H9 (cell line): ENCODE results near the gene VASH2. TPM values are rescaled to one million over a fixed set of nuclear protein-coding genes. Genes with fewer than 3 reads are reported as not detected.
"Not testable (repeated sequence)": the region's sequence is repeated elsewhere in the genome, so short reads cannot be mapped to it uniquely, and the experiment has no call there.

ENCODE experiments used
- DNase-seq: peaks from one replicate; pipeline ENCODE4 v3.0.0-alpha.2; 2017
- H2AFZ ChIP-seq: one replicate; pipeline ENCODE4 v1.6.1; 2013; ENCODE audit warnings: mild to moderate bottlenecking, low read length, control low read depth, moderate library complexity
- H2AK5ac ChIP-seq: 2 replicates; pipeline ENCODE4 v1.6.1; 2013; ENCODE audit warnings: low read length, control low read depth, mixed read lengths; ENCODE audit not compliant: insufficient read length
- H2BK120ac ChIP-seq: one replicate; pipeline ENCODE4 v1.6.1; 2013; ENCODE audit warnings: low read depth, mild to moderate bottlenecking, low read length, control low read depth, inconsistent platforms; ENCODE audit not compliant: poor library complexity, severe bottlenecking
- H2BK12ac ChIP-seq: 2 replicates; pipeline ENCODE4 v1.6.1; 2013; ENCODE audit warnings: low read length, control low read depth, mixed read lengths, low read depth; ENCODE audit not compliant: insufficient read length
- H2BK15ac ChIP-seq: 2 replicates; pipeline ENCODE4 v1.6.1; 2013; ENCODE audit warnings: low read depth, low read length, control low read depth
- H2BK20ac ChIP-seq: one replicate; pipeline ENCODE4 v1.6.1; 2013; ENCODE audit warnings: low read depth, mild to moderate bottlenecking, low read length, control low read depth, inconsistent platforms; ENCODE audit not compliant: poor library complexity, severe bottlenecking
- H2BK5ac ChIP-seq: 2 replicates; pipeline ENCODE4 v1.6.1; 2013; ENCODE audit warnings: low read length, control low read depth, mixed read lengths; ENCODE audit not compliant: insufficient read length
- H3K14ac ChIP-seq: 2 replicates; pipeline ENCODE4 v1.6.1; 2013; ENCODE audit warnings: low read length, control low read depth; ENCODE audit not compliant: insufficient read depth
- H3K18ac ChIP-seq: 2 replicates; pipeline ENCODE4 v1.6.1; 2013; ENCODE audit warnings: low read depth, mild to moderate bottlenecking, mixed read lengths, low read length, control low read depth; ENCODE audit not compliant: insufficient read length
- H3K23ac ChIP-seq: 2 replicates; pipeline ENCODE4 v1.6.1; 2013; ENCODE audit warnings: low read length, control low read depth, mixed read lengths, low read depth; ENCODE audit not compliant: insufficient read length
- H3K23me2 ChIP-seq: 2 replicates; pipeline ENCODE4 v1.6.1; 2013; ENCODE audit warnings: low read depth, mild to moderate bottlenecking, mixed read lengths, low read length, control low read depth; ENCODE audit not compliant: insufficient read length, poor library complexity, severe bottlenecking
- H3K27ac ChIP-seq: 2 replicates; pipeline ENCODE4 v1.5.1; 2013; ENCODE audit warnings: low read length, control low read depth, mixed read lengths, low read depth; ENCODE audit not compliant: insufficient read length
- H3K27me3 ChIP-seq: 2 replicates; pipeline ENCODE4 v1.6.1; 2013; ENCODE audit warnings: low read length, control low read depth, inconsistent platforms; ENCODE audit not compliant: insufficient read depth
- H3K4ac ChIP-seq: 2 replicates; pipeline ENCODE4 v1.6.1; 2013; ENCODE audit warnings: low read depth, mild to moderate bottlenecking, control low read depth, inconsistent platforms, low read length, moderate library complexity
- H3K4me1 ChIP-seq: 2 replicates; pipeline ENCODE4 v1.6.1; 2013; ENCODE audit warnings: low read length, control low read depth, inconsistent platforms; ENCODE audit not compliant: insufficient read depth
- H3K4me2 ChIP-seq: 2 replicates; pipeline ENCODE4 v1.6.1; 2013; ENCODE audit warnings: low read length, control low read depth, mixed read lengths; ENCODE audit not compliant: insufficient read length, insufficient read depth
- H3K56ac ChIP-seq: 2 replicates; pipeline ENCODE4 v1.6.1; 2013; ENCODE audit warnings: low read depth, mild to moderate bottlenecking, mixed read lengths, low read length, control low read depth; ENCODE audit not compliant: insufficient read length
- H3K79me1 ChIP-seq: 2 replicates; pipeline ENCODE4 v1.6.1; 2013; ENCODE audit warnings: low read depth, mild to moderate bottlenecking, moderate library complexity, low read length, control low read depth, inconsistent platforms; ENCODE audit not compliant: insufficient read depth, poor library complexity, severe bottlenecking
- H3K79me2 ChIP-seq: 2 replicates; pipeline ENCODE4 v1.6.1; 2013; ENCODE audit warnings: low read length, control low read depth, inconsistent platforms; ENCODE audit not compliant: insufficient read depth
- H3K9ac ChIP-seq: 2 replicates; pipeline ENCODE4 v1.6.1; 2013; ENCODE audit warnings: low read length, control low read depth, mixed read lengths; ENCODE audit not compliant: insufficient read length; ENCODE audit errors: extremely low read depth
- H3K9me3 ChIP-seq: one replicate; pipeline ENCODE4 v1.6.1; 2013; ENCODE audit warnings: low read depth, low read length, inconsistent platforms; ENCODE audit not compliant: control insufficient read depth
- H3T11ph ChIP-seq: one replicate; pipeline ENCODE4 v1.6.1; 2013; ENCODE audit warnings: mild to moderate bottlenecking, low read length, control low read depth, inconsistent platforms
- H4K20me1 ChIP-seq: one replicate; pipeline ENCODE4 v1.6.1; 2013; ENCODE audit not compliant: control insufficient read depth, insufficient read length, insufficient read depth
- H4K5ac ChIP-seq: 2 replicates; pipeline ENCODE4 v1.6.1; 2013; ENCODE audit warnings: low read depth, mild to moderate bottlenecking, mixed read lengths, low read length, control low read depth; ENCODE audit not compliant: insufficient read length
- H4K8ac ChIP-seq: replicated peaks from 2 replicates; pipeline ENCODE4 v1.6.1; 2013; ENCODE audit warnings: low read length, control low read depth, mixed read lengths, low read depth; ENCODE audit not compliant: insufficient read length
- H4K91ac ChIP-seq: 2 replicates; pipeline ENCODE4 v1.6.1; 2013; ENCODE audit warnings: low read depth, mild to moderate bottlenecking, moderate library complexity, mixed read lengths, low read length, control low read depth; ENCODE audit not compliant: insufficient read length
- H3K27ac Mint-ChIP-seq, 3 experiments: 2 replicates in 2 of 3; 3 replicates in 1 of 3; pipeline ENCODE4 v1.8.0; 2020 to 2021; ENCODE audit warnings: mixed read lengths in 3 of 3, mild to moderate bottlenecking in 1 of 3, moderate library complexity in 1 of 3
- H3K27me3 Mint-ChIP-seq: 2 replicates; pipeline ENCODE4 v1.8.0; 2021; ENCODE audit warnings: low read depth, mild to moderate bottlenecking, moderate library complexity, mixed read lengths
- H3K36me3 Mint-ChIP-seq, 3 experiments: 2 replicates in 2 of 3; 3 replicates in 1 of 3; pipeline ENCODE4 v1.8.0; 2020 to 2021; ENCODE audit warnings: low read depth in 3 of 3, mixed read lengths in 3 of 3; ENCODE audit not compliant: insufficient read depth in 1 of 3
- H3K4me1 Mint-ChIP-seq, 2 experiments: 2 replicates each; pipeline ENCODE4 v1.8.0; 2020; ENCODE audit warnings: mixed read lengths in 2 of 2
- H3K4me3 Mint-ChIP-seq, 2 experiments: 2 replicates in 1 of 2; 3 replicates in 1 of 2; pipeline ENCODE4 v1.8.0; 2020 to 2021; ENCODE audit warnings: mild to moderate bottlenecking in 2 of 2, mixed read lengths in 2 of 2, moderate library complexity in 1 of 2
- H3K9me3 Mint-ChIP-seq, 2 experiments: 2 replicates in 1 of 2; 3 replicates in 1 of 2; pipeline ENCODE4 v1.8.0; 2020; ENCODE audit warnings: mild to moderate bottlenecking in 2 of 2, mixed read lengths in 2 of 2, moderate library complexity in 1 of 2
- CTCF ChIP-seq: fragments of 200-600 bp; sonication (generic); conservative IDR thresholded peaks from 3 replicates; pipeline ENCODE4 v1.8.0; 2021; ENCODE audit warnings: antibody characterized with exemption, mild to moderate bottlenecking
- WGBS: extraction: QIAGEN DNeasy Blood & Tissue Kit; methylation state at CpG from one replicate; pipeline ENCODE4 v1.1.7; 2013; ENCODE audit warnings: missing lambda C conversion rate, low lambda C conversion rate, mixed read lengths; ENCODE audit not compliant: insufficient read length; ENCODE audit errors: extremely low coverage; 5-methylcytosine and 5-hydroxymethylcytosine counted together
- total RNA-seq: library from RNA; stranded (reverse); gene quantifications from 2 replicates; pipeline ENCODE4 v1.2.1, GENCODE V29; 2021

The VASH2 gene
- total RNA-seq, 1 experiment from 2014 or later: 76.1 TPM

GRCh38 chr1:212964102-212964501, 13.8 kb downstream of the VASH2 start:
- Histone ChIP-seq H3T11ph (no peak overlapping the region), H4K20me1 (no peaks in the 10 kb centered on the region), H4K8ac (no peak overlapping the region), H2BK120ac (no peak overlapping the region), H3K56ac (no peak overlapping the region), H3K27ac (no peak overlapping the region), H3K23ac (no peak overlapping the region), H3K14ac (no peak overlapping the region), H3K4me1 (peaks cover 12% of the 10 kb centered on the region; the same call in 1 of the 2 replicates), H2BK15ac (no peak overlapping the region), H3K4ac (no peak overlapping the region), H2BK12ac (no peak overlapping the region), H2AFZ (no peak overlapping the region), H3K4me2 (no peak overlapping the region), H3K79me1 (no peaks in the 10 kb centered on the region), H3K9me3 (no peaks in the 10 kb centered on the region), H3K79me2 (no peaks in the 10 kb centered on the region), H2BK5ac (no peak overlapping the region), H4K5ac (no peak overlapping the region), H2BK20ac (no peak overlapping the region), H2AK5ac (no peak overlapping the region), H4K91ac (no peak overlapping the region), H3K9ac (no peak overlapping the region), H3K27me3 (no peaks in the 10 kb centered on the region), H3K18ac (no peak overlapping the region), H3K23me2 (no peaks in the 10 kb centered on the region)
- no peaks in the 10 kb centered on the region for H3K27me3 Mint-ChIP-seq
- H3K27ac Mint-ChIP-seq: peak overlapping the region; percentile 42 to 86 (median 75); a peak in 4 of 7 replicates
- H3K9me3 Mint-ChIP-seq: no peaks in the 10 kb centered on the region
- H3K36me3 Mint-ChIP-seq: peaks cover 79 to 100% (median 93%) of the 10 kb centered on the region in 3 experiments
- WGBS: no CpG with 5 or more reads among the region's 6 CpGs
- H3K4me3 Mint-ChIP-seq: no peak overlapping the region
- peak; percentile 26 for DNase-seq
- TF ChIP-seq CTCF: no peak
- peaks cover 30 to 42% of the 10 kb centered on the region in 2 experiments for H3K4me1 Mint-ChIP-seq

- not testable (repeated sequence) for H3K9me3 ChIP-seq, H3K4me2 ChIP-seq, H4K91ac ChIP-seq, H2BK120ac ChIP-seq, H4K5ac ChIP-seq, H3K9ac ChIP-seq, H3K4me3 Mint-ChIP-seq, H2BK12ac ChIP-seq, H3K79me2 ChIP-seq, H3K27me3 ChIP-seq, H4K8ac ChIP-seq, H3T11ph ChIP-seq, H3K14ac ChIP-seq, H3K4ac ChIP-seq, H2BK20ac ChIP-seq, H2BK15ac ChIP-seq, H2AFZ ChIP-seq, H3K23me2 ChIP-seq, H2AK5ac ChIP-seq, H2BK5ac ChIP-seq, H4K20me1 ChIP-seq, H3K23ac ChIP-seq, H3K27me3 Mint-ChIP-seq, H3K56ac ChIP-seq, H3K9me3 Mint-ChIP-seq, H3K27ac Mint-ChIP-seq, H3K27ac ChIP-seq, H3K79me1 ChIP-seq, H3K18ac ChIP-seq, DNase-seq
- peaks cover 12% of the 10 kb centered on the region; the same call in 1 of the 2 replicates for H3K4me1 ChIP-seq
- H3K36me3 Mint-ChIP-seq: peaks cover 79 to 98% (median 91%) of the 10 kb centered on the region in 3 experiments
- no CpG with 5 or more reads among the region's 1 CpG for WGBS
- peaks cover 36 to 45% of the 10 kb centered on the region in 2 experiments for H3K4me1 Mint-ChIP-seq
Measured at GRCh38 chr1:212964993-212965392, 14.7 kb downstream of the VASH2 start.
